H1 (cell line): ENCODE data around the gene SLC35E4. TPM values are rescaled to one million over a fixed set of nuclear protein-coding genes. Genes with fewer than 3 reads are reported as not detected.
A peak's percentile ranks its signal among the peaks of the same experiment; 100 is the strongest.

Experiments
- BCL11A ChIP-seq, 2 experiments: IDR thresholded peaks; one replicate each; pipeline ENCODE4 v1.6.1; 2011; ENCODE audit warnings: low read depth in 2 of 2, low read length in 2 of 2, mild to moderate bottlenecking in 2 of 2
- CHD1 ChIP-seq: IDR thresholded peaks from 2 replicates; pipeline ENCODE4 v1.6.1; 2012; ENCODE audit warnings: low read depth, low read length, improper control_type of control experiment
- CHD7 ChIP-seq: fragments of 300-600 bp; sonication (generic); IDR thresholded peaks from 2 replicates; pipeline ENCODE4 v1.7.1; 2012; ENCODE audit warnings: low read length, moderate library complexity, mild to moderate bottlenecking, inconsistent platforms; ENCODE audit not compliant: insufficient replicate concordance
- EGR1 ChIP-seq: IDR thresholded peaks from 2 replicates; pipeline ENCODE4 v1.6.1; 2011; ENCODE audit warnings: low read depth, low read length, borderline replicate concordance
- EZH2 ChIP-seq: fragments of 200-600 bp; sonication (generic); IDR thresholded peaks from 2 replicates; pipeline ENCODE4 v1.7.1; 2012; ENCODE audit warnings: low read depth, mild to moderate bottlenecking, moderate library complexity, low read length, inconsistent platforms; ENCODE audit not compliant: severe bottlenecking
- KDM1A ChIP-seq: fragments of 200-600, 300-600 bp; sonication (generic); IDR thresholded peaks from 2 replicates; pipeline ENCODE4 v1.7.1; 2016; ENCODE audit warnings: mild to moderate bottlenecking, low read length, borderline replicate concordance
- SP1 ChIP-seq: IDR thresholded peaks from 2 replicates; pipeline ENCODE4 v1.6.1; 2011; ENCODE audit warnings: low read depth, low read length
- SP2 ChIP-seq: IDR thresholded peaks from 2 replicates; pipeline ENCODE4 v1.6.1; 2012; ENCODE audit warnings: mild to moderate bottlenecking, low read length, inconsistent platforms
- SUZ12 ChIP-seq: fragments of 200-600 bp; sonication (generic); IDR thresholded peaks from 2 replicates; pipeline ENCODE4 v1.6.1; 2012; ENCODE audit warnings: mild to moderate bottlenecking, inconsistent platforms, low read length, moderate library complexity, mixed read lengths
- polyA plus RNA-seq, 7 experiments: library from polyadenylated mRNA; depleted of rRNA in 3 of 7; stranded (reverse) in 5 of 7; unstranded in 2 of 7; fragments of >200 nt in 5 of 7; fragments of 200-250 nt in 2 of 7; gene quantifications; 1 replicate in 5 of 7; 2 replicates in 1 of 7; 4 replicates in 1 of 7; pipeline versions ENCODE4 v1.2.1 to v1.2.3, GENCODE V29; 2011 to 2013; ENCODE audit warnings: missing spikeins in 2 of 7, mixed read lengths in 2 of 7
- total RNA-seq: library from RNA; stranded (reverse); fragmentation: NEBNext Ultra II Directional; extraction: Animal tissue kit (Norgen Biotek cat#: 25700); gene quantifications from 2 replicates; pipeline ENCODE4 v1.2.1, GENCODE V29; 2021

SLC35E4 gene
- total and polyA plus RNA-seq, 2 of the 8 experiments (the other 6 are each of a cell fraction or from before 2014, with no cell fraction given), result 5.1 to 5.6 TPM

DNA sequence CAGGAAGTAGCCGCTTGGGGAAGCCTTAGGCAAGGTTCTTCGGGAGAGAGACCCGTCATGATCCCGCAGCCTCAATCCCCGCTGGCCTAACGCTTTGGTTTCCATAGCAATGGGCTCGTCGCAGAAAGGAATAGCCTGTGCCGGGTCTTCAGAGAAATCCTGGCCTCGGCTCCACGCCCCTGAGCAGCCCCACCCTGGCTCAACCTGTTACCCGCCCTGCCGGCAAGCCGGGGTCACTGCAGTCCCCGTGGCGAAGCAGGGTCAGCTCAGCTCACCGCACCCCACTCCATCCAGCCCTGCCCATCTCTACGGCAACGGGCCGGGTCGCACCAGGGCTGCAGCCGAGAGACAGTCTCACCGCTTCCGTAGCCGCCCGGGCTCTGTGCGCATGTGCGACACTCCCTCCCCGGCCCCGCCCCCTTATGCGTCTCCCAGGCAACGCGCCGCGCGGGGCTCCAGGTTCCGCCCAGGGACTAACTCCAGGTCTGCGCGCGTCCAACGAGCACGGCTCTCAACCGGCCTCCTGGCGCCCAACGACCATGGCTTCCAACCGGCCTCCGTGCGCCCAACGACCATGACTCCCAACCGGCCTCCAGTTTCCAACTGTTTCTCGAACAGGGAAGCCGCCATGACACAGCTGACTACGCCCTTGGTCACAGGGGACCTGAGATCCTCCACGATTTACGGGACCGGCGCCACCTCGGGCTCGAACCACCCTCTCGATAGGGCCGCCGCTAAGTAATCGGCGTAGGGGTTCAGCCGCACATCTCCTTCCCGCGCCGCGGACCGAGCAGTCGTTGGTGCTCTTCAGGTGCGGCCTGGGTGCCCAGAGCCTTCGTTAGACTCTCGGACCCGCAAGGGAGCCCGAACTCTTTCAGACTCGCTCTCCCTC is 32.2 kb downstream of the SLC35E4 start, which contains the start of gene DUSP18 (continued):
- TF ChIP-seq CHD7 (no peak), BCL11A (IDR thresholded peaks at IDR 0.05; ENCODE audit: low read depth in 2 of 2, low read length in 2 of 2) (no peak), EZH2 (no peak), SP2 (no peak), KDM1A (no peak), CHD1 (no peak), EGR1 (no peak), SP1 (peak; percentile 20; the same call in 1 of the 2 replicates), SUZ12 (no peak)
